NCI-H2029 (cell line): ENCODE results near the gene ZNF587.
"Not testable (repeated sequence)": the region's sequence is repeated elsewhere in the genome, so short reads cannot be mapped to it uniquely, and the experiment has no call there.

Experiments
- DNase-seq: peaks from one replicate; lab custom pipeline; 2025; lab: John Stamatoyannopoulos, UW

The ZNF587 gene

GRCh38 chr19:57887195-57887941, 37.7 kb downstream of the ZNF587 start:
- no peak for DNase-seq

GRCh38 chr19:57888107-57888559, 38.5 kb downstream of the ZNF587 start:
- DNase-seq, result peak; percentile 4

GRCh38 chr19:57888560-57889231, 39.0 kb downstream of the ZNF587 start, which contains the start of gene ZNF814:
TSS of gene ZNF814 (minus strand) at chr19:57889037. CDS start at chr19:57888802, 235 bp downstream.
- peak; percentile 88 for DNase-seq

- not testable (repeated sequence) for DNase-seq
These were observed 41.0 kb downstream of the ZNF587 start for GRCh38 chr19:57890706-57891105.

- DNase-seq, result no peak
These were observed 50.7 kb downstream of the ZNF587 start for GRCh38 chr19:57900311-57900710.

- DNase-seq, result no peak
These were observed 54.0 kb downstream of the ZNF587 start for GRCh38 chr19:57903618-57904184.

- DNase-seq, result no peak
These were observed 55.6 kb downstream of the ZNF587 start for GRCh38 chr19:57905258-57905657.

GRCh38 chr19:57907394-57907793, 57.7 kb downstream of the ZNF587 start:
- DNase-seq, result no peak

GRCh38 chr19:57914531-57914930, 64.9 kb downstream of the ZNF587 start:
- DNase-seq, result no peak
